SK-N-SH treated with all-trans-retinoic acid at 6 μM for 48 hours (cell line): ENCODE data around the gene GLMP.

ENCODE experiments used
- ATAC-seq: fragments of 200-7000 bp; cut with Tn5 transposase; 3 replicates; pipeline ENCODE4 v1.9.1; 2020; ENCODE audit warnings: mild to moderate bottlenecking, moderate library complexity
- ARNTL ChIP-seq: fragments of 450-650 bp; formaldehyde crosslinking; IDR thresholded peaks from 2 replicates; pipeline ENCODE4 v1.5.0; 2020; ENCODE audit warnings: low read depth, mild to moderate bottlenecking, moderate library complexity, borderline replicate concordance
- BACH2 ChIP-seq: fragments of 250-450 bp; sonication (Bioruptor Pico); IDR thresholded peaks from 2 replicates; pipeline ENCODE4 v1.9.0; 2021; ENCODE audit warnings: mild to moderate bottlenecking, borderline replicate concordance
- ESRRG ChIP-seq: fragments of 250-450 bp; sonication (Bioruptor Pico); IDR thresholded peaks from 2 replicates; pipeline ENCODE4 v1.6.1; 2021; ENCODE audit warnings: mild to moderate bottlenecking
- GLIS3 ChIP-seq: fragments of 250-450 bp; sonication (Bioruptor Pico); IDR thresholded peaks from 2 replicates; pipeline ENCODE4 v1.5.0; 2020; ENCODE audit warnings: mild to moderate bottlenecking, moderate library complexity
- ISL1 ChIP-seq: fragments of 250-450 bp; sonication (Bioruptor Pico); IDR thresholded peaks from 2 replicates; pipeline ENCODE4 v2.1.2; 2022; ENCODE audit warnings: mild to moderate bottlenecking, moderate library complexity
- OSR1 ChIP-seq: fragments of 250-450 bp; sonication (Bioruptor Pico); IDR thresholded peaks from 2 replicates; pipeline ENCODE4 v1.8.0; 2022; ENCODE audit warnings: moderate library complexity, mild to moderate bottlenecking, inconsistent platforms
- PPARA ChIP-seq: fragments of 250-450 bp; sonication (Bioruptor Pico); IDR thresholded peaks from 2 replicates; pipeline ENCODE4 v1.5.0; 2020; ENCODE audit warnings: mild to moderate bottlenecking, borderline replicate concordance
- RARB ChIP-seq: fragments of 250-450 bp; sonication (Bioruptor Pico); IDR thresholded peaks from 2 replicates; pipeline ENCODE4 v1.8.0; 2021; ENCODE audit warnings: mild to moderate bottlenecking, moderate library complexity
- SNAI2 ChIP-seq: fragments of 250-450 bp; sonication (Bioruptor Pico); IDR thresholded peaks from 2 replicates; pipeline ENCODE4 v1.5.0; 2020; ENCODE audit warnings: mild to moderate bottlenecking, moderate library complexity
- TCF4 ChIP-seq: fragments of 250-450 bp; sonication (Bioruptor Pico); IDR thresholded peaks from 2 replicates; pipeline ENCODE4 v1.8.0; 2021; ENCODE audit warnings: mild to moderate bottlenecking, moderate library complexity, borderline replicate concordance
- TOX ChIP-seq: fragments of 250-450 bp; sonication (Bioruptor Pico); IDR thresholded peaks from 2 replicates; pipeline ENCODE4 v1.8.0; 2021; ENCODE audit warnings: mild to moderate bottlenecking, moderate library complexity, borderline replicate concordance
- ZC3H10 ChIP-seq: fragments of 250-450 bp; sonication (Bioruptor Pico); IDR thresholded peaks from 2 replicates; pipeline ENCODE4 v1.5.1; 2021; ENCODE audit warnings: mild to moderate bottlenecking, moderate library complexity
- ZFP3 ChIP-seq: fragments of 250-450 bp; sonication (Bioruptor Pico); IDR thresholded peaks from 2 replicates; pipeline ENCODE4 v1.5.0; 2020; ENCODE audit warnings: mild to moderate bottlenecking, moderate library complexity
- ZFP30 ChIP-seq: fragments of 450-650 bp; formaldehyde crosslinking; IDR thresholded peaks from 2 replicates; pipeline ENCODE4 v1.5.0; 2022; ENCODE audit warnings: mild to moderate bottlenecking, moderate library complexity
- ZNF70 ChIP-seq: fragments of 450-650 bp; formaldehyde crosslinking; IDR thresholded peaks from 2 replicates; pipeline ENCODE4 v1.5.0; 2020; ENCODE audit warnings: mild to moderate bottlenecking, moderate library complexity
- TF ChIP-seq, protein P1 (sequence below): fragments of 250-450 bp; sonication (Bioruptor Pico); IDR thresholded peaks from 2 replicates; pipeline ENCODE4 v1.8.0; 2020; ENCODE audit warnings: mild to moderate bottlenecking, moderate library complexity, borderline replicate concordance
- TF ChIP-seq, protein P2 (sequence below): fragments of 250-450 bp; sonication (Bioruptor Pico); IDR thresholded peaks from 2 replicates; pipeline ENCODE4 v1.5.1; 2021; ENCODE audit warnings: mild to moderate bottlenecking, moderate library complexity
- TF ChIP-seq, protein P3 (sequence below): fragments of 250-450 bp; sonication (Bioruptor Pico); IDR thresholded peaks from 2 replicates; pipeline ENCODE4 v1.5.1; 2020; ENCODE audit warnings: low read depth, mild to moderate bottlenecking, moderate library complexity
- TF ChIP-seq, protein P4 (sequence below): fragments of 250-450 bp; sonication (Bioruptor Pico); IDR thresholded peaks from 2 replicates; pipeline ENCODE4 v1.5.0; 2020; ENCODE audit warnings: mild to moderate bottlenecking, moderate library complexity
- TF ChIP-seq, protein P5 (sequence below): fragments of 250-450 bp; sonication (Bioruptor Pico); IDR thresholded peaks from 2 replicates; pipeline ENCODE4 v1.8.0; 2021; ENCODE audit warnings: low read depth, mild to moderate bottlenecking, moderate library complexity, borderline replicate concordance

The GLMP gene

DNA sequence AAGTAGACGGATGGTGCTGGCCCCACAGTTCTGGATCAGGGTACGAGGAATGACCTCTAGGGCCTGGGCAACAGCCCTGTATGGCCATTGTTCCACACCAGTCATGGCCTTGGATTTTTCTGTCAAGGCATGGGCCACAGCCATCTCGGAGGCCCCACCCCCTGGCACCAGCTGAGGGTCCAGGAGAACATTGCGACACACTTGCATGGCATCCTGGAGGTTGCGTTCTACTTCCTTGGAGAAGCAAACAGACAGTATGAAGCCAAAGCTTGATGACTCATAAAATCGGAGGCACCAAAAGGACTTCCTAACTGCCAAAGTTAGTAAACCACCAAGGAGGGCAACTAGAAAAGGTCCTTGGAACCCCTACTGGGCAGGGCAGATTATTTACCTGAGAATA lies 15.5 kb upstream of the GLMP start:
- no peak for ATAC-seq
- no peak for TF ChIP-seq ZNF70 (CRISPR knock-in tag)
- no peak for TF ChIP-seq ESRRG (CRISPR knock-in tag)
- no peak for TF ChIP-seq RARB (CRISPR knock-in tag)
- TF ChIP-seq, protein P1, sequence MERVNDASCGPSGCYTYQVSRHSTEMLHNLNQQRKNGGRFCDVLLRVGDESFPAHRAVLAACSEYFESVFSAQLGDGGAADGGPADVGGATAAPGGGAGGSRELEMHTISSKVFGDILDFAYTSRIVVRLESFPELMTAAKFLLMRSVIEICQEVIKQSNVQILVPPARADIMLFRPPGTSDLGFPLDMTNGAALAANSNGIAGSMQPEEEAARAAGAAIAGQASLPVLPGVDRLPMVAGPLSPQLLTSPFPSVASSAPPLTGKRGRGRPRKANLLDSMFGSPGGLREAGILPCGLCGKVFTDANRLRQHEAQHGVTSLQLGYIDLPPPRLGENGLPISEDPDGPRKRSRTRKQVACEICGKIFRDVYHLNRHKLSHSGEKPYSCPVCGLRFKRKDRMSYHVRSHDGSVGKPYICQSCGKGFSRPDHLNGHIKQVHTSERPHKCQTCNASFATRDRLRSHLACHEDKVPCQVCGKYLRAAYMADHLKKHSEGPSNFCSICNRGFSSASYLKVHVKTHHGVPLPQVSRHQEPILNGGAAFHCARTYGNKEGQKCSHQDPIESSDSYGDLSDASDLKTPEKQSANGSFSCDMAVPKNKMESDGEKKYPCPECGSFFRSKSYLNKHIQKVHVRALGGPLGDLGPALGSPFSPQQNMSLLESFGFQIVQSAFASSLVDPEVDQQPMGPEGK (CRISPR knock-in tag), result no peak
- TF ChIP-seq SNAI2 (CRISPR knock-in tag), result no peak
- no peak for TF ChIP-seq TOX (CRISPR knock-in tag)
- TF ChIP-seq BACH2, result no peak
- no peak for TF ChIP-seq GLIS3
- TF ChIP-seq PPARA, result no peak
- TF ChIP-seq ZFP3, result no peak
- TF ChIP-seq, protein P2, sequence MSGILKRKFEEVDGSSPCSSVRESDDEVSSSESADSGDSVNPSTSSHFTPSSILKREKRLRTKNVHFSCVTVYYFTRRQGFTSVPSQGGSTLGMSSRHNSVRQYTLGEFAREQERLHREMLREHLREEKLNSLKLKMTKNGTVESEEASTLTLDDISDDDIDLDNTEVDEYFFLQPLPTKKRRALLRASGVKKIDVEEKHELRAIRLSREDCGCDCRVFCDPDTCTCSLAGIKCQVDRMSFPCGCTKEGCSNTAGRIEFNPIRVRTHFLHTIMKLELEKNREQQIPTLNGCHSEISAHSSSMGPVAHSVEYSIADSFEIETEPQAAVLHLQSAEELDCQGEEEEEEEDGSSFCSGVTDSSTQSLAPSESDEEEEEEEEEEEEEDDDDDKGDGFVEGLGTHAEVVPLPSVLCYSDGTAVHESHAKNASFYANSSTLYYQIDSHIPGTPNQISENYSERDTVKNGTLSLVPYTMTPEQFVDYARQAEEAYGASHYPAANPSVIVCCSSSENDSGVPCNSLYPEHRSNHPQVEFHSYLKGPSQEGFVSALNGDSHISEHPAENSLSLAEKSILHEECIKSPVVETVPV (CRISPR knock-in tag), result no peak
- TF ChIP-seq ARNTL (CRISPR knock-in tag), result no peak
- TF ChIP-seq ISL1 (CRISPR knock-in tag), result no peak
- TF ChIP-seq TCF4 (CRISPR knock-in tag), result no peak
- TF ChIP-seq, protein P3, sequence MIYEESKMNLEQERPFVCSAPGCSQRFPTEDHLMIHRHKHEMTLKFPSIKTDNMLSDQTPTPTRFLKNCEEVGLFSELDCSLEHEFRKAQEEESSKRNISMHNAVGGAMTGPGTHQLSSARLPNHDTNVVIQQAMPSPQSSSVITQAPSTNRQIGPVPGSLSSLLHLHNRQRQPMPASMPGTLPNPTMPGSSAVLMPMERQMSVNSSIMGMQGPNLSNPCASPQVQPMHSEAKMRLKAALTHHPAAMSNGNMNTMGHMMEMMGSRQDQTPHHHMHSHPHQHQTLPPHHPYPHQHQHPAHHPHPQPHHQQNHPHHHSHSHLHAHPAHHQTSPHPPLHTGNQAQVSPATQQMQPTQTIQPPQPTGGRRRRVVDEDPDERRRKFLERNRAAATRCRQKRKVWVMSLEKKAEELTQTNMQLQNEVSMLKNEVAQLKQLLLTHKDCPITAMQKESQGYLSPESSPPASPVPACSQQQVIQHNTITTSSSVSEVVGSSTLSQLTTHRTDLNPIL (CRISPR knock-in tag), result no peak
- TF ChIP-seq ZC3H10 (CRISPR knock-in tag), result no peak

DNA sequence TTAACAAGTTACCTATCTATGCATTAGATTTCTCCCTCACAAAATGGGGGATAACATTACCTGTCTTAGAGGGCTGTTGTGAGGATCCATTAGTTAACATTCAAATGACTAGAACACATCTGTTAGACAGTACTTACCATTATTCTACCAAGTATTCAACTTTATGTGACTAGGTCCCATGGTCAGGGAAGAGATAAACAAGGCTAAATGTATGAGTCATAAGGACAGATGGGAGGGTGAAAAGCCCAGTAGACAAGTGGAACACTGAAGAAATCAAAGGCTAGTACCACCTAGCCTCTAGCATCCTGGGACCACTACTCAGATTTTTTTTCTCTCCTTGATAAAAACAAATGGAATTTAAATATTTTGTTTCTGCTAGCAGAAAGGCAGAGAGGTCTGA lies 12.6 kb upstream of the GLMP start:
- ATAC-seq, result peak; percentile 28; the same call in 2 of the 3 replicates
- TF ChIP-seq, protein P4, sequence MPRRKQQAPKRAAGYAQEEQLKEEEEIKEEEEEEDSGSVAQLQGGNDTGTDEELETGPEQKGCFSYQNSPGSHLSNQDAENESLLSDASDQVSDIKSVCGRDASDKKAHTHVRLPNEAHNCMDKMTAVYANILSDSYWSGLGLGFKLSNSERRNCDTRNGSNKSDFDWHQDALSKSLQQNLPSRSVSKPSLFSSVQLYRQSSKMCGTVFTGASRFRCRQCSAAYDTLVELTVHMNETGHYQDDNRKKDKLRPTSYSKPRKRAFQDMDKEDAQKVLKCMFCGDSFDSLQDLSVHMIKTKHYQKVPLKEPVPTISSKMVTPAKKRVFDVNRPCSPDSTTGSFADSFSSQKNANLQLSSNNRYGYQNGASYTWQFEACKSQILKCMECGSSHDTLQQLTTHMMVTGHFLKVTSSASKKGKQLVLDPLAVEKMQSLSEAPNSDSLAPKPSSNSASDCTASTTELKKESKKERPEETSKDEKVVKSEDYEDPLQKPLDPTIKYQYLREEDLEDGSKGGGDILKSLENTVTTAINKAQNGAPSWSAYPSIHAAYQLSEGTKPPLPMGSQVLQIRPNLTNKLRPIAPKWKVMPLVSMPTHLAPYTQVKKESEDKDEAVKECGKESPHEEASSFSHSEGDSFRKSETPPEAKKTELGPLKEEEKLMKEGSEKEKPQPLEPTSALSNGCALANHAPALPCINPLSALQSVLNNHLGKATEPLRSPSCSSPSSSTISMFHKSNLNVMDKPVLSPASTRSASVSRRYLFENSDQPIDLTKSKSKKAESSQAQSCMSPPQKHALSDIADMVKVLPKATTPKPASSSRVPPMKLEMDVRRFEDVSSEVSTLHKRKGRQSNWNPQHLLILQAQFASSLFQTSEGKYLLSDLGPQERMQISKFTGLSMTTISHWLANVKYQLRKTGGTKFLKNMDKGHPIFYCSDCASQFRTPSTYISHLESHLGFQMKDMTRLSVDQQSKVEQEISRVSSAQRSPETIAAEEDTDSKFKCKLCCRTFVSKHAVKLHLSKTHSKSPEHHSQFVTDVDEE, result no peak
- no peak for TF ChIP-seq ISL1 (CRISPR knock-in tag)
- no peak for TF ChIP-seq ZC3H10 (CRISPR knock-in tag)
- TF ChIP-seq PPARA, result no peak
- no peak for TF ChIP-seq ZFP30 (CRISPR knock-in tag)
- TF ChIP-seq, protein P2 (CRISPR knock-in tag), result no peak
- TF ChIP-seq, protein P5, sequence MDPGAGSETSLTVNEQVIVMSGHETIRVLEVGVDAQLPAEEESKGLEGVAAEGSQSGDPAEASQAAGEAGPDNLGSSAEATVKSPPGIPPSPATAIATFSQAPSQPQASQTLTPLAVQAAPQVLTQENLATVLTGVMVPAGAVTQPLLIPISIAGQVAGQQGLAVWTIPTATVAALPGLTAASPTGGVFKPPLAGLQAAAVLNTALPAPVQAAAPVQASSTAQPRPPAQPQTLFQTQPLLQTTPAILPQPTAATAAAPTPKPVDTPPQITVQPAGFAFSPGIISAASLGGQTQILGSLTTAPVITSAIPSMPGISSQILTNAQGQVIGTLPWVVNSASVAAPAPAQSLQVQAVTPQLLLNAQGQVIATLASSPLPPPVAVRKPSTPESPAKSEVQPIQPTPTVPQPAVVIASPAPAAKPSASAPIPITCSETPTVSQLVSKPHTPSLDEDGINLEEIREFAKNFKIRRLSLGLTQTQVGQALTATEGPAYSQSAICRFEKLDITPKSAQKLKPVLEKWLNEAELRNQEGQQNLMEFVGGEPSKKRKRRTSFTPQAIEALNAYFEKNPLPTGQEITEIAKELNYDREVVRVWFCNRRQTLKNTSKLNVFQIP, result no peak
- no peak for TF ChIP-seq GLIS3
- no peak for TF ChIP-seq RARB (CRISPR knock-in tag)
- TF ChIP-seq, protein P3 (CRISPR knock-in tag), result no peak
- no peak for TF ChIP-seq ESRRG (CRISPR knock-in tag)
- no peak for TF ChIP-seq BACH2
- no peak for TF ChIP-seq ZFP3
- TF ChIP-seq OSR1 (CRISPR knock-in tag), result no peak
- no peak for TF ChIP-seq ARNTL (CRISPR knock-in tag)
- no peak for TF ChIP-seq TOX (CRISPR knock-in tag)
- TF ChIP-seq, protein P1 (CRISPR knock-in tag), result no peak
